ENCODE data around the gene NR2F1. TPM values are rescaled to one million over a fixed set of nuclear protein-coding genes. Genes with fewer than 3 reads are reported as not detected.

Gene NR2F1
- total and polyA plus RNA-seq, 2 donors (not counting 1 experiment from before 2014, with no cell fraction given): 64.4 to 90.8 TPM

DNA sequence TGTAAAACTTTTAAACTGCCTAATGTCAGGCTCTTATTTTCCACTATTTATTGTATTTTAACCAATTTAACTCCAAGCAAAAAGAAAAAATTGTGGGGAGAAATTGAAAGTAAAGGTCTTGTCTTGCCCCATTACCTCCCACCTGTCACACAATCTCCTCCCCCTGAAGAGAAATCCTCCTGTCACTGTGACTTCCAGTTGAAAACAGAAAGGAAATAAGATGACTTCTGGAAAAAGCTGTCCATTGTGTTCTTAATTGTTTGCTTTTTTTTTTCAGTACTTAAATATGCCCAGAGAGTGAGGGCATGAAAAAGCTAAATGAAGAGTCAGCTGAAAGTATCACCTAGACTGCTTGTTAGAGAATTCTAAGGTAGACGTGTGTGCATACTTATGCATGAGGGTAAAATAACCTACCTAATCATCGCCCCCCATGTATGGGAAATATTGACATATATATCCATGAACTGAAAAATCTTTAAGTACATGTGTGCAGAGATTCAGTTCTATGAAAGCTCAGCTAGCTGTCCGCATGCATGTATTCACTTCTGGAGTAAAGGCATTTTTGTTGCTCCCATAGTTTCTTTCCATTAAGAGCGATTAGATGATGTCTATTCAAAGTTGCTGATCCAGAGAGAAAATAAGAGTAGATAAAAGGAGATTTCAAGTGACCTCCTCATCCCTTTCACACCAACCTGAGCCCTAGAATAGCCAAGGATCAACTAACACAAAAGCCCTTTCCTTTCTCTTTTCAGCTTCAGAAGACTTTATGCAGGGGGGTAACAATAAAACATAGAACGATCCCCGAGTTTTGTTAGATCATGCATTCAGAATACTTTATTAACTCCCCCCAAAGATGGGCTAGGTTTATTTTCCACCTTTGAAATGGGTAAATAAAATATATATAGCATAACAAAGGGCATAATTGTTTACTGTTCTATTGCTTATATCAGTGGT, 7.3 kb upstream of the NR2F1 start:
- H3K36me3 ChIP-seq (ENCODE audit: control insufficient read depth, insufficient read depth, low read length): peaks cover 2% of the 10 kb centered on the region
- peaks cover 25% of the 10 kb centered on the region for H3K4me1 ChIP-seq (ENCODE audit: control insufficient read depth, extremely low read depth, insufficient read depth, low read length)
- DNase-seq (ENCODE audit: low read depth in 2 of 2): no peak
- peak overlapping the region; percentile 0 for H3K9ac ChIP-seq (ENCODE audit: insufficient read depth, low read length)
- H3K4me2 ChIP-seq (ENCODE audit: extremely low read depth, insufficient read depth, low read length): peak overlapping the region; percentile 96
- peak overlapping the region in 3 of 4 experiments; percentile 12 to 41 (median 40) for H3K4me3 ChIP-seq (replicated peaks in 1 of 4; ENCODE audit: control extremely low read depth in 1 of 4, insufficient read depth in 1 of 4, low read depth in 3 of 4, low read length in 4 of 4)
- H3K9me3 ChIP-seq (ENCODE audit: control insufficient read depth, insufficient read depth, low read depth, low read length): no peaks in the 10 kb centered on the region
- H4K20me1 ChIP-seq (ENCODE audit: control insufficient read depth, extremely low read depth, insufficient read depth, low read length): no peaks in the 10 kb centered on the region
- no peaks in the 10 kb centered on the region for H3K27me3 ChIP-seq (ENCODE audit: control insufficient read depth, insufficient read depth, low read length)
- peaks cover 95% of the 10 kb centered on the region for H3K79me2 ChIP-seq (ENCODE audit: control insufficient read depth, insufficient read depth, low read length)
- H3K27ac ChIP-seq (ENCODE audit: insufficient read depth, low read length): peak overlapping the region; percentile 22
- H2AFZ ChIP-seq (ENCODE audit: low read length): no peak overlapping the region
- TF ChIP-seq, protein P1, sequence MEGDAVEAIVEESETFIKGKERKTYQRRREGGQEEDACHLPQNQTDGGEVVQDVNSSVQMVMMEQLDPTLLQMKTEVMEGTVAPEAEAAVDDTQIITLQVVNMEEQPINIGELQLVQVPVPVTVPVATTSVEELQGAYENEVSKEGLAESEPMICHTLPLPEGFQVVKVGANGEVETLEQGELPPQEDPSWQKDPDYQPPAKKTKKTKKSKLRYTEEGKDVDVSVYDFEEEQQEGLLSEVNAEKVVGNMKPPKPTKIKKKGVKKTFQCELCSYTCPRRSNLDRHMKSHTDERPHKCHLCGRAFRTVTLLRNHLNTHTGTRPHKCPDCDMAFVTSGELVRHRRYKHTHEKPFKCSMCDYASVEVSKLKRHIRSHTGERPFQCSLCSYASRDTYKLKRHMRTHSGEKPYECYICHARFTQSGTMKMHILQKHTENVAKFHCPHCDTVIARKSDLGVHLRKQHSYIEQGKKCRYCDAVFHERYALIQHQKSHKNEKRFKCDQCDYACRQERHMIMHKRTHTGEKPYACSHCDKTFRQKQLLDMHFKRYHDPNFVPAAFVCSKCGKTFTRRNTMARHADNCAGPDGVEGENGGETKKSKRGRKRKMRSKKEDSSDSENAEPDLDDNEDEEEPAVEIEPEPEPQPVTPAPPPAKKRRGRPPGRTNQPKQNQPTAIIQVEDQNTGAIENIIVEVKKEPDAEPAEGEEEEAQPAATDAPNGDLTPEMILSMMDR (conservative IDR thresholded peaks at IDR 0.05 in 1 of 2, IDR thresholded peaks at IDR 0.05 in 1 of 2; ENCODE audit: low read depth in 1 of 2, low read length in 2 of 2): no peak
- no peak for TF ChIP-seq EZH2 (IDR thresholded peaks at IDR 0.05; ENCODE audit: low read length, missing control alignments)

DNA sequence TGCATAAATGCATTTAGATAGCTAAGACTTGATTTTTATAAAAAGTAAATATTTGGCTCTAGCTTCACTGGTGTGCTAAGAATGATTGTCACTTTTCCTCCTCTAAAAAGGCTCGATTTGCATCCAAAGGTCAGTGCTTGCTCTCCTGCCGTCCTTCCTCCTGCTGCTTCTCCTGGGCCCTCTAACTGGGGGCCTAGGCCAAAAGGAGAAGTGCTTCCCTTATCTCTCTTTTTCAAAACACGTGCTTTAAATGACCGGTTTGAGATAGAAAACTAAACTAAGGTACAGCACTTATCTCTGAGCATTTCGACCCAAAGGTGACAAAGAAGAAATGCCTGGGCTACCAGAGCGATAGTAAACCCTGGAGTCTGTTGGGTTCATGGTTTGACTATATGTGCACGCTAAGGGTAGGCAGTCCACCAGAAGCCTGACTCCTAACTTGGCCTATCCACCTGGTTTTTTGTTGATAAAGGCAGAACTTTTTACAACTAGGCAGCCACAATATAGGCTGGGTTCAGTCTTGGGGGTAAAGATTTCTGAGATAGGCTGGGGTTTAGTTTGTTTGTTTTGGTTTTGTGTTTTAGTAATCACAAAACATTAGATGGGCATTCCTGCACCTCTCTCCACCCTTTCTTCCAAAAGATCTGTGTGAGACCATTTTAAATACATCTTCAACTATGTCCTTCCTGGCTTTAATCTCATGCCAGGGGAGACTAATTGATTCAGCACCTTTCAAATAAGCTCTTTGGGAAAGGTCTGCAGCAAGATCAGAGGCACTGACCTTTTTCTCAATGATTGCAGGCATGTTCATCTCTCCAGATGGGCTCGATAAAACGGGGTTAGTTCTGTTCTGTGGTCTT, 5.8 kb upstream of the NR2F1 start:
- H2AFZ ChIP-seq (ENCODE audit: low read length): no peak overlapping the region

More for the DNA sequence above, 5.8 kb upstream of the NR2F1 start:
- Histone ChIP-seq H3K36me3 (ENCODE audit: control insufficient read depth, insufficient read depth, low read length) (peaks cover 2% of the 10 kb centered on the region), H3K4me2 (ENCODE audit: extremely low read depth, insufficient read depth, low read length) (peak overlapping the region; percentile 99), H3K9me3 (ENCODE audit: control insufficient read depth, insufficient read depth, low read depth, low read length) (no peaks in the 10 kb centered on the region), H4K20me1 (ENCODE audit: control insufficient read depth, extremely low read depth, insufficient read depth, low read length) (no peaks in the 10 kb centered on the region), H3K4me3 (replicated peaks in 1 of 4; ENCODE audit: control extremely low read depth in 1 of 4, insufficient read depth in 1 of 4, low read depth in 3 of 4, low read length in 4 of 4) (peak overlapping the region; percentile 58 to 98 (median 89)), H3K79me2 (ENCODE audit: control insufficient read depth, insufficient read depth, low read length) (peaks cover 86% of the 10 kb centered on the region), H3K4me1 (ENCODE audit: control insufficient read depth, extremely low read depth, insufficient read depth, low read length) (peaks cover 25% of the 10 kb centered on the region), H3K9ac (ENCODE audit: insufficient read depth, low read length) (peak overlapping the region; percentile 56), H3K27me3 (ENCODE audit: control insufficient read depth, insufficient read depth, low read length) (no peaks in the 10 kb centered on the region), H3K27ac (ENCODE audit: insufficient read depth, low read length) (peak overlapping the region; percentile 84)
- DNase-seq (ENCODE audit: low read depth in 2 of 2): no peak
- TF ChIP-seq, protein P1 (conservative IDR thresholded peaks at IDR 0.05 in 1 of 2, IDR thresholded peaks at IDR 0.05 in 1 of 2; ENCODE audit: low read depth in 1 of 2, low read length in 2 of 2): no peak
- TF ChIP-seq EZH2 (IDR thresholded peaks at IDR 0.05; ENCODE audit: low read length, missing control alignments): no peak

All from fibroblast of lung (primary cell).